GM18951 (cell line): ENCODE results near the gene GALNT18.
"Not testable (repeated sequence)": the region's sequence is repeated elsewhere in the genome, so short reads cannot be mapped to it uniquely, and the experiment has no call there.

Source experiments
- POLR2A ChIP-seq: IDR thresholded peaks from 4 replicates; pipeline ENCODE4 v1.6.1; 2011; ENCODE audit warnings: mild to moderate bottlenecking; ENCODE audit not compliant: insufficient read length, insufficient read depth; ENCODE audit errors: extremely low read depth
- in situ Hi-C: fragments of 300-500 bp; cut with MboI; formaldehyde crosslinking; loops from one replicate; pipeline ENCODE4 v1.12.0; 2022; ENCODE audit warnings: low sequenced_read_pairs, mixed read lengths, inconsistent platforms; ENCODE audit not compliant: unreplicated experiment

Gene GALNT18

GRCh38 chr11:11373934-11374333, 247.9 kb downstream of the GALNT18 start:
- TF ChIP-seq POLR2A: no peak
- in situ Hi-C loops: no loop called here

GRCh38 chr11:11372461-11372860, 249.3 kb downstream of the GALNT18 start:
- in situ Hi-C loops: no loop called here
- TF ChIP-seq POLR2A: no peak

- in situ Hi-C loops: no loop called here
- TF ChIP-seq POLR2A: no peak
Observed at GRCh38 chr11:11370962-11371303, 250.9 kb downstream of the GALNT18 start.

GRCh38 chr11:11370255-11370961, 251.4 kb downstream of the GALNT18 start:
- in situ Hi-C loops: no loop called here
- TF ChIP-seq POLR2A: no peak

- in situ Hi-C loops: no loop called here
- TF ChIP-seq POLR2A: no peak
Observed at GRCh38 chr11:11366793-11367192, 255.0 kb downstream of the GALNT18 start.

- no peak for TF ChIP-seq POLR2A
- in situ Hi-C loops: no loop called here
Observed at GRCh38 chr11:11363674-11364073, 258.1 kb downstream of the GALNT18 start.

- in situ Hi-C loops: no loop called here
- no peak for TF ChIP-seq POLR2A
Observed at GRCh38 chr11:11359611-11360010, 262.2 kb downstream of the GALNT18 start.

GRCh38 chr11:11356842-11357241, 265.0 kb downstream of the GALNT18 start:
- TF ChIP-seq POLR2A: no peak
- in situ Hi-C loops: no loop called here

- in situ Hi-C loops: not testable (repeated sequence)
Observed at GRCh38 chr11:11352878-11353277, 268.9 kb downstream of the GALNT18 start, which contains the start of gene CSNK2A3. Gene CSNK2A3, minus strand, starts transcription at chr11:11353250. Its CDS starts 131 bp downstream, at chr11:11353119.

GRCh38 chr11:11351851-11352250, 270.0 kb downstream of the GALNT18 start:
- in situ Hi-C loops: not testable (repeated sequence)

GRCh38 chr11:11351042-11351586, 270.7 kb downstream of the GALNT18 start:
- no peak for TF ChIP-seq POLR2A
- in situ Hi-C loops: no loop called here

- in situ Hi-C loops: no loop called here
- TF ChIP-seq POLR2A: no peak
Observed at GRCh38 chr11:11349870-11350337, 271.9 kb downstream of the GALNT18 start.

- in situ Hi-C loops: no loop called here
- no peak for TF ChIP-seq POLR2A
Observed at GRCh38 chr11:11349106-11349825, 272.5 kb downstream of the GALNT18 start.

- no peak for TF ChIP-seq POLR2A
- in situ Hi-C loops: no loop called here
Observed at GRCh38 chr11:11348303-11348702, 273.5 kb downstream of the GALNT18 start.

GRCh38 chr11:11347592-11347991, 274.2 kb downstream of the GALNT18 start:
- in situ Hi-C loops: no loop called here
- no peak for TF ChIP-seq POLR2A
